ENCODE data around the gene GLUD2.

DNA sequence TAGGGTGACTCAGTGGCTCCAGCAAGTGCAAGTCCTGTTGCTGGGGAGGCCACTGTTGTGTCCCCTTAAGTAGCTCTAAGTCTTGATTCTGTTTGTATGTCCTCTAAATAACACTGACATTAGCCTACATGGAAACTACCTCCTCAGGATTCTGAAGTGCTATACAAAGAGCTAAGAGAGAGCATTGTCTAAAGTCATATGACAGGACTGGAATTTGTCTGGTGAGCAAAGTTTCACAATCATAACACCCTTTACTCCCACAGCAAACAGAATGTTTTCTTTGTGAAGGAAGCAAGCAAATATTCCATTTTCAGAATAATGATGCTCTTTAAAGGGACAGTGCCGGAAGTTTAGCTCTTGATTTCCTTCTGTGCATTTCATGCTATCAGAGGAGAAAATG, 38.5 kb upstream of the GLUD2 start:
- TF ChIP-seq TAF1 (IDR thresholded peaks at IDR 0.05; ENCODE audit: borderline replicate concordance, low read depth, low read length) (no peak), GABPA (IDR thresholded peaks at IDR 0.05; ENCODE audit: low read depth) (no peak), E2F4 (IDR thresholded peaks at IDR 0.05; ENCODE audit: low read depth, low read length) (no peak), NR2F1 (conservative IDR thresholded peaks at IDR 0.05) (no peak), ZNF207 (IDR thresholded peaks at IDR 0.05; ENCODE audit: borderline replicate concordance) (no peak), RB1 (IDR thresholded peaks at IDR 0.05; ENCODE audit: borderline replicate concordance) (no peak), CHD2 (IDR thresholded peaks at IDR 0.05; ENCODE audit: borderline replicate concordance, low read depth, low read length) (no peak)
- TF ChIP-seq, protein P1, sequence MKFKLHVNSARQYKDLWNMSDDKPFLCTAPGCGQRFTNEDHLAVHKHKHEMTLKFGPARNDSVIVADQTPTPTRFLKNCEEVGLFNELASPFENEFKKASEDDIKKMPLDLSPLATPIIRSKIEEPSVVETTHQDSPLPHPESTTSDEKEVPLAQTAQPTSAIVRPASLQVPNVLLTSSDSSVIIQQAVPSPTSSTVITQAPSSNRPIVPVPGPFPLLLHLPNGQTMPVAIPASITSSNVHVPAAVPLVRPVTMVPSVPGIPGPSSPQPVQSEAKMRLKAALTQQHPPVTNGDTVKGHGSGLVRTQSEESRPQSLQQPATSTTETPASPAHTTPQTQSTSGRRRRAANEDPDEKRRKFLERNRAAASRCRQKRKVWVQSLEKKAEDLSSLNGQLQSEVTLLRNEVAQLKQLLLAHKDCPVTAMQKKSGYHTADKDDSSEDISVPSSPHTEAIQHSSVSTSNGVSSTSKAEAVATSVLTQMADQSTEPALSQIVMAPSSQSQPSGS (IDR thresholded peaks at IDR 0.05; ENCODE audit: low read length) = no peak
